CD4-positive, alpha-beta T cell treated with Interleukin-17A for 4 hours (primary cell): ENCODE measurements around the gene KIAA0040.
"Not testable (repeated sequence)": the region's sequence is repeated elsewhere in the genome, so short reads cannot be mapped to it uniquely, and the experiment has no call there.

Experiments
- DNase-seq: peaks from one replicate; pipeline ENCODE4 v3.0.0-alpha.2; 2020; ENCODE audit warnings: mixed read lengths

Gene KIAA0040

GRCh38 chr1:175133673-175134435, 58.7 kb downstream of the KIAA0040 start:
- DNase-seq = no peak

GRCh38 chr1:175132436-175132835, 60.1 kb downstream of the KIAA0040 start:
- DNase-seq = no peak

DNA sequence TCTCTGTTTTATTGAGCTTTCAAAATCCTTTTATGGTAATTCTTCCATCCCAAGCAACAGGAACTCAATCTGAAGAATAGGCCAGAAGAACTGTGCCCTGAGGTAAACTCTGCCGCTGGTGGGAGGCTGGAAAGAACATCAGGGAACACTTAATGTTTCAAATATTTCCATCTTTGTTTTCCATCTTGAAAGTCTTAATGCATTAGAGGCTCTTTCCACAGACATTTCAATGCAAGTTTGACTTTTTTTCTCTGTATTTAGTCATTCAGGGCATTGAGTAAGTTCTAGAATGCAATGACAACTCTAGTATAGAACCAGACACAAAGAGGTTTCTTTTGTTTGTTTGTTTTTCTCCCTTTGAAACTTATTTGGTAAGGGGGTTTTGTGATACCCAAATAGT, 61.5 kb downstream of the KIAA0040 start:
- DNase-seq = no peak

DNA sequence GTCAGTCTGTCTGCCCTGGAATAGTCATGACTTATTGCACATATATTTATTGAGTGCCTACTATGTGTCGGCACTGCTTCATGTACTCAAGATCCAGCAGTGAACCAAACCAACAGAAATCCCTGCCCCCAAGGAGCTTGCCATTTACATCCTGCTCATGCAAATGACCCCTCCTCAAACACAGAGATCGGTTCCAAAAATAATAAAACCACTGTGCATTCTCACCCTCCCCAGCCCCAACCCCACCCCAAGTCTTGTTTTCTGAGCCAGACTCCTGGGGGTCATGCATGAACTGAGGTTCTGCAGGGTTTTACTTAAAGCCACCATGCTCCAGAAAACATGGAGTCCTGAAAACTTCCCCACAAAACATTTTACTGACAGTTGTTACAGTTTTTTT, 61.9 kb downstream of the KIAA0040 start:
- DNase-seq = no peak

DNA sequence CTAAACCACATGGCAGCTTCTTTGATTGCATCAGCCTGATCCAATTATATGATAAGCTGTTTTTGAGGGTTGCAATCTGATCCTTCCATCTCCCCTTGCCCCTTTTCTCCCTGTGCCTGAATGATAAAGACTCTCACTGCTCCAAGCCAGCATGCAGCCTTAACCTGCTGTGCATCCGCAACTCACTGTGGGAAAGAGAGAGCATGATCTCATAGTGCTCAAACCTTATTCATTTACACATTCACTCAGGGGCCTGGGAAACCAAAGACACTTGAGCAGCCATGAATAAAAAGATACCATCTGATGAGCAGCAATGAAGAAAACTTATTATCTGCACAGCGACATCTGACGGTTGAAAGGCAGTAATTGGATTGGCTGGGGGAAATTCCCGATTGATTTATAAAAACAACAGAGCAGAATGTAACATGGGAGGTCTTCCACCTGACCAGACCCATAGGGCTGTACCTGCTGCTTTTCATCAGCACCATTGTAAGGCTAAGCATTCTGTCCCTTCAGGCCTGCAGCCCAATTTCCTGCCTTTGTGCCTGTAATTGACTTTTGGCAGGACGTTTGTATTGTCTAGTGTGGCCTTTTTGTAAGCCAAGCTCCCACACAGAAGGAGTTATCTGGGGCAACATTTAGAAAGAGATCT, 62.5 kb downstream of the KIAA0040 start:
- no peak for DNase-seq

- DNase-seq = no peak
Observed at GRCh38 chr1:175129644-175129996, 63.0 kb downstream of the KIAA0040 start.

DNA sequence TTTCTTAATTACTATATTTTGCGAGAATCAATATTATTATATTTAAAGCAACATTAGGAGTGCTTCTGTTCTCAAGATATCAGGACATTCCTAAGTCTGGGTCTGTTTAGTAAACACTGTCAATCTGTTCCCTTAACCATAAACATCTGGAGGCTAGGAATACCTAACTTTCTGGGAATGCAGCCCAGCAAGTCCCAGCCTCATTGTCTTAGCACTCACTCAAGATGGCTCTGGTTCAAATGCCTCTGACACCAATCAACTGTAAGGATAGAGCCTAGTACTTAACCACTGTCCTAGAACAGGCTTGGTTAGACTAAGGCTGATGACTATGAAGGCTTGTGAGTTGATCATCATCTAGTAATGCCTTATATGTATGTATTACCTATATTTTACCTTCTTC, 63.4 kb downstream of the KIAA0040 start:
- no peak for DNase-seq

DNA sequence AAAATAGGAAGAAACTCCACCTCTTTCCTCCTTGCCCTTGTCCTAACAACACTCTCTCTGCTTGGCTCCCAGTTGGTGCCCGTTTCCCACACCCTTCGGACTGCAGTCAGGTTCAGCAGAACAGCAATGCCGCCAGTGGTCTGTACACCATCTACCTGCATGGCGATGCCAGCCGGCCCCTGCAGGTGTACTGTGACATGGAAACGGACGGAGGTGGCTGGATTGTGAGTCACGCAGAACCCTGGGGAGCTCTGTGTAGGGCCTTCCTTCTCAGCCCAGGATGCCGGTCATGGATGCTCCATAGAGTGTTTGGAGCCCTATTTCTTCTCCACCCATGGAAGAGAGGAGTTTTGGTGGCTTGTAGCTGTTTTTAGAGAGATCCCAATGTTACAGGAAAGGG, 64.1 kb downstream of the KIAA0040 start:
- no peak for DNase-seq

- no peak for DNase-seq
Observed at GRCh38 chr1:175127565-175127964, 65.0 kb downstream of the KIAA0040 start.

DNA sequence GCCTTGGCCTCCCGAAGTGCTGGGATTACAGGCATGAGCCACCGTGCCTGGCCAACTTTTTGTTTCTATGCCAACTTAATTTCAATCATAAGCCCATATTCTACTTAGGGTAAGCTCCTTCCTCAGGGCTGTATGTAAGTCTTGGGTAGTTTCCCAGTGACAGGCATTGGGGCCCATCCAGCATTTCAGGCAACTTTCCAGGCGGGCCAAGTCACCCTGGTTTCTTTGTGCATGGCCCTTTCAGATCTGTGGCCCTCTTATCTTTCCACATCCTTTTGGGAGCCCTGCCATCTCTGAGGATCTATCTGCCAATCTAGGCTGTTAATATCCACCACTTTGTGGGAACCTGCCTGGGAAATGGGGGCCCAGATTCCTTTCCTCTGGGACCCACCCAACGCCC, 66.2 kb downstream of the KIAA0040 start:
- DNase-seq = no peak

- DNase-seq = no peak
Observed at GRCh38 chr1:175124861-175125260, 67.7 kb downstream of the KIAA0040 start.

DNA sequence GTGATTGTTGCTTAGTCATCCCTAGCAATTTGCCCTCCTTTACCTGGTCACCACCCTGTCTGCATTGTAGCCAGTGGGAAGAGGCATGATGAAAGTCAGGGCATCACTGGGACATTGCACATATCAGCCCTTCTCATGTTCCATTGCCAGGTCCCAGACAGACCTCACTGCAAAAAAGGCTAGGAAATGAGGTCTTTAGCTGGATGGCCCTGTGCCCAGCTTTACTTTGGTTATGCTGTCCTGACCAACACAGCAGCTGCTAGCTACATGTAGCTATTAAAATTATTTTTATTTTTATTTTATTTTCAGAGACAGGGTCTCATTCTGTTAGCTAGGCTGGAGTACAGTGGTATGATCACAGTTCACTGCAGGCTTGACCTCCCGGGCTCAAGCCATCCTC, 72.1 kb downstream of the KIAA0040 start:
- DNase-seq = no peak

- DNase-seq = no peak
Observed at GRCh38 chr1:175118375-175119367, 73.9 kb downstream of the KIAA0040 start.

- DNase-seq = no peak
Observed at GRCh38 chr1:175116903-175117302, 75.7 kb downstream of the KIAA0040 start.

- no peak for DNase-seq
Observed at GRCh38 chr1:175116210-175116798, 76.3 kb downstream of the KIAA0040 start.

GRCh38 chr1:175114996-175115395, 77.6 kb downstream of the KIAA0040 start:
- DNase-seq = no peak

DNA sequence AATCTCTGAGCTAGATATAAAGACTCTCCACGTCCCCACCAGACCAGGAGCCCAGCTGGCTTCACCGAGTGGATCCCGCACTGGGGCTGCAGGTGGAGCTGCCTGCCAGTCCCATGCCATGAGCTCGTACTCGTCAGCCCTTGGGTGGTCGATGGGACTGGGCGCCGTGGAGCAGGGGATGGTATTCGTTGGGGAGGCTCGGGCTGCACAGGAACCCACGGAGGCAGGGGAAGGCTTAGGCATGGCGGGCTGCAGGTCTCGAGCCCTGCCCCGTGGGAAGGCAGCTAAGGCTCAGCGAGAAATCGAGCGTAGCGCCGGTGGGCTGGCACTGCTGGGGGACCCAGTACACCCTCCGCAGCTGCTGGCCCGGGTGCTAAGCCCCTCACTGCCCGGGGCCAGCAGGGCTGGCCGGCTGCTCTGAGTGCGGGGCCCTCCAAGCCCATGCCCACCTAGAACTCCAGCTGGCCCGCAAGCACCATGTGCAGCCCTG, 84.2 kb downstream of the KIAA0040 start:
- DNase-seq = not testable (repeated sequence)
